Measurements from ENCODE around the gene CBLB.

CBLB gene

DNA sequence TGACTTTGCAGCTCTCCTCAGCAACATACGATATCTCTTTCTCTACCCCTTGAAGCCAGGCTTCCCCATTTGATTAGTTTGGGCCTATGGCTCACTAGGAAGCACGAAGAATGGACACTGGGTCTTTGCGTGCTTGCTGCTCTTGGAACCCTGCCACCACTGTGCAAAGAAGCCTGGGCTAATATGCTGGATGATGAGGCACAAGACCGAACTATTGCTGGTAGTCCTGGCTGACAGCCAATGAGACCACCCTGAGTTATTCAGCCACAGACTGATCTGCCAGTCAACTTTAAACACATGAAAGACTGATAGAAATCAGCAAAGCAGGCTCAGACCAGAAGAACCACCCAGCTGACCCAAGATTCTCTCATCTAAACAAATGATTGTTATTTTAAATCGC, 250.3 kb downstream of the CBLB start:
- Histone ChIP-seq H3K4me2 (ENCODE audit: low read length) (no peak overlapping the region), H4K8ac (ENCODE audit: low read depth, low read length) (no peak overlapping the region), H3K79me1 (ENCODE audit: low read length) (no peaks in the 10 kb centered on the region), H3K56ac (ENCODE audit: low read length) (no peak overlapping the region), H2BK5ac (ENCODE audit: low read length) (no peak overlapping the region), H3K36me3 (ENCODE audit: control insufficient read depth, insufficient read depth, low read length) (no peaks in the 10 kb centered on the region), H3K27ac (ENCODE audit: low read depth, low read length) (no peak overlapping the region), H3K4ac (ENCODE audit: low read depth, low read length) (no peak overlapping the region), H2AK5ac (ENCODE audit: low read length) (no peak overlapping the region), H2BK15ac (replicated peaks; ENCODE audit: low read depth) (no peak overlapping the region), H3K4me1 (ENCODE audit: control insufficient read depth, low read depth, low read length) (no peaks in the 10 kb centered on the region), H3K23ac (ENCODE audit: low read length) (no peak overlapping the region), H3K18ac (ENCODE audit: low read length) (no peak overlapping the region), H3K9ac (ENCODE audit: low read length) (no peak overlapping the region), H2BK120ac (ENCODE audit: low read depth, low read length) (no peak overlapping the region), H4K5ac (ENCODE audit: low read length) (no peak overlapping the region), H3K79me2 (ENCODE audit: control insufficient read depth, insufficient read depth, low read length) (no peaks in the 10 kb centered on the region), H3K4me3 (ENCODE audit: low read length) (no peak overlapping the region), H3K27me3 (ENCODE audit: insufficient read depth, low read length, poor library complexity) (no peaks in the 10 kb centered on the region)
- WGBS (ENCODE audit: extremely low coverage, insufficient coverage, low lambda C conversion rate): no CpG with 5 or more reads among the region's 5 CpGs
- DNase-seq: no peak

DNA sequence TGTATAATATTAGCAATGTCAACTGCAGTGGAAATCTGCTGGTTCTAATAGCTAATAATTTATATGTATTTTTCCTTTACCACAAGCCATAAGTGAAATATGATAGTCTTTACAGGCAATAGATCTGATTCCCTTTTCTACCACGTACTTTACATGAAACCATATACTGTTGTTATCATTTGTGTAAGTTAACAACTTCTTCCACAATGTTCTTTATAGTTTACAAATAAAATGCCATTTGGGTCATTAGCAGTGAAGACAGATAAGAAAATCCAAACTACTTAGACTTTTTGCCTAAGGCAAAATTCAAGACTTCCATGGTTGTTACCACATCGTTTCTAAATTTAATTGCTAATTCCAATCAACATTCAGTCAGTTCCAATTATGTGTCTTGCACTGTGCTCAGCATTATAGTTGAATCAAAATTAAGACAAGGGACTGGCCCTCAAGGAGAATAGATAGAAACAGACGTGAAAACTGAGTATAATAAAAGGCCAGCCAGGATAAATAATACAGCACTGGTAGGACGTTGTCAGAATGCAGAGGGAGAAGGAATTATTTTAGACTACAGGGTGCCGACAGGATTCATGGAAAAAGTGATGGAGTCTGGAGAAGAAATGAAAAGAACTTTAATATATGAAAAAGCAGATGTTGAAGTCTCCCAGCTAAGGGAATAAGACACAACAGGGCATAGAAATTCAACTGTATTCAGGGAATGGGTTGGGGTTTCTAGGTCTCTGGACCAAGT, 252.3 kb downstream of the CBLB start:
- H3K79me1 ChIP-seq (ENCODE audit: low read length): no peaks in the 10 kb centered on the region
- no peak overlapping the region for H3K4me3 ChIP-seq (ENCODE audit: low read length)

DNA sequence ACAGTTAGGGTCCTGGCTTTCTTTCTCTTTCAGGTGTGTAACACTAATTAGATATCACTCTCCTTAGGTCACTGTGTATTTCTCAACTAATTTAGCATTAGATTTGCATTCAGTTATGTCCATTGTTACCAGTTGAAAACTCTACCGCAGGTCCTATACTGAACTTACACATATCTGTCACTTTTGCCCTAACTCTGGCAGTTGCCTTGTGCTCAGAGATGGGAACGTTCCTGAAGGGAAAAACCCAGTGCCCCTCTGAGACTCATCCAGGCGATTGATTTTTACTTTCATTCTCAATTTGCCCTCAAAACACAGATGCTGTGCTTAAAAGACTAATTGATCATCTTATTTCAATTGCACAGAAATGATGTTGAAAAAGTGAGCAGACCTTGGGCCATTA, 253.0 kb downstream of the CBLB start:
- Histone ChIP-seq H2BK120ac (ENCODE audit: low read depth, low read length) (no peak overlapping the region), H2BK15ac (replicated peaks; ENCODE audit: low read depth) (no peak overlapping the region), H3K56ac (ENCODE audit: low read length) (no peak overlapping the region), H3K36me3 (ENCODE audit: control insufficient read depth, insufficient read depth, low read length) (no peaks in the 10 kb centered on the region), H3K79me1 (ENCODE audit: low read length) (no peaks in the 10 kb centered on the region), H3K23ac (ENCODE audit: low read length) (no peak overlapping the region), H3K4me3 (ENCODE audit: low read length) (no peak overlapping the region), H4K8ac (ENCODE audit: low read depth, low read length) (no peak overlapping the region), H3K79me2 (ENCODE audit: control insufficient read depth, insufficient read depth, low read length) (no peaks in the 10 kb centered on the region), H3K4ac (ENCODE audit: low read depth, low read length) (no peak overlapping the region), H3K27me3 (ENCODE audit: insufficient read depth, low read length, poor library complexity) (no peaks in the 10 kb centered on the region), H3K9ac (ENCODE audit: low read length) (no peak overlapping the region), H3K4me2 (ENCODE audit: low read length) (no peak overlapping the region), H3K18ac (ENCODE audit: low read length) (no peak overlapping the region), H3K4me1 (ENCODE audit: control insufficient read depth, low read depth, low read length) (peaks cover 9% of the 10 kb centered on the region), H4K5ac (ENCODE audit: low read length) (no peak overlapping the region), H2AK5ac (ENCODE audit: low read length) (no peak overlapping the region), H2BK5ac (ENCODE audit: low read length) (no peak overlapping the region), H3K27ac (ENCODE audit: low read depth, low read length) (no peak overlapping the region)
- no CpG with 5 or more reads among the region's 3 CpGs for WGBS (ENCODE audit: extremely low coverage, insufficient coverage, low lambda C conversion rate)
- DNase-seq: no peak

More for the DNA sequence above, 252.3 kb downstream of the CBLB start:
- H2AK5ac ChIP-seq (ENCODE audit: low read length): no peak overlapping the region
- no peak overlapping the region for H3K4ac ChIP-seq (ENCODE audit: low read depth, low read length)
- no peak overlapping the region for H3K56ac ChIP-seq (ENCODE audit: low read length)
- no peaks in the 10 kb centered on the region for H3K27me3 ChIP-seq (ENCODE audit: insufficient read depth, low read length, poor library complexity)
- H3K79me2 ChIP-seq (ENCODE audit: control insufficient read depth, insufficient read depth, low read length): no peaks in the 10 kb centered on the region
- H3K23ac ChIP-seq (ENCODE audit: low read length): no peak overlapping the region
- H3K18ac ChIP-seq (ENCODE audit: low read length): no peak overlapping the region
- no peaks in the 10 kb centered on the region for H3K36me3 ChIP-seq (ENCODE audit: control insufficient read depth, insufficient read depth, low read length)
- no peak overlapping the region for H2BK5ac ChIP-seq (ENCODE audit: low read length)
- no peak overlapping the region for H2BK120ac ChIP-seq (ENCODE audit: low read depth, low read length)
- H3K9ac ChIP-seq (ENCODE audit: low read length): no peak overlapping the region
- no peak overlapping the region for H3K27ac ChIP-seq (ENCODE audit: low read depth, low read length)
- WGBS (ENCODE audit: extremely low coverage, insufficient coverage, low lambda C conversion rate): no CpG with 5 or more reads among the region's 5 CpGs
- no peak overlapping the region for H3K4me2 ChIP-seq (ENCODE audit: low read length)
- H3K4me1 ChIP-seq (ENCODE audit: control insufficient read depth, low read depth, low read length): peaks cover 6% of the 10 kb centered on the region
- no peak overlapping the region for H4K5ac ChIP-seq (ENCODE audit: low read length)
- H4K8ac ChIP-seq (ENCODE audit: low read depth, low read length): peak overlapping the region; percentile 76
- DNase-seq: no peak
- H2BK15ac ChIP-seq (replicated peaks; ENCODE audit: low read depth): no peak overlapping the region

DNA sequence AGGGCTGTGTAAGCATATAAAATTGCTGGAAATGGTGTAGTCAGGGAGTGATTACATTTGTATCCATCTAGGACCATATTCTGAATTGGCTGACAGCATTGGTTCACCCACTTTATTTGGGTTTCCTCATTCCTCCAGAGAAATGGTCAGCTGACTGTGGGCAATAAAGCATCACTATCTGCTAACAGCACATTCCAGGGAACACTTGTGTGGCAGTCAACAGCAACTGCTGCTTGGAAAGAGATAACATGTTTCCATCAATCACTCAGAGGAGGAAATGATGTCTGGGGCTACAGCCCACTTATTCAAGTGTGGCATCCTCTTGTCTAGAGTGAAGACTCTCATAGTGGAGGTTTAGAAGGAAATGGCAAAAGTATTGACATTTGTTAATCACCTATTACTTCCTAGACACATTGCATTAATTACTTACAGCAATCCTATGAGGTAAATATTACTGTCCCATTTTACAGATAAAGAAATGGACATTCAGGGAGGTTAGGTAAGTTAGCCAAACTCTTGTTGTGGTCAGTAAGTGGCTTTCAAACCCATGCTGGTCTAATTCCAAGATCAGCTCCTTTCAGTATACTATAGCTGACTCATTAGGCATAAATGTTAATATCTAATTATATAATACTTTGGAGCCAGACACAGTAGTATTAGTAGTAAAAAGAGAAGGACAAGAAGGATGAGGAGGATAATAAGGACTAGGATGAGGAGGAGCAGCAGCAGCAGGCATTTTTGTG, 254.4 kb downstream of the CBLB start:
- no peak overlapping the region for H3K56ac ChIP-seq (ENCODE audit: low read length)
- no peaks in the 10 kb centered on the region for H3K79me2 ChIP-seq (ENCODE audit: control insufficient read depth, insufficient read depth, low read length)
- no peaks in the 10 kb centered on the region for H3K79me1 ChIP-seq (ENCODE audit: low read length)
- no peak overlapping the region for H2BK15ac ChIP-seq (replicated peaks; ENCODE audit: low read depth)
- no peak overlapping the region for H3K4me3 ChIP-seq (ENCODE audit: low read length)
- no peak overlapping the region for H2AK5ac ChIP-seq (ENCODE audit: low read length)
- H2BK120ac ChIP-seq (ENCODE audit: low read depth, low read length): no peak overlapping the region
- peak; percentile 71 for DNase-seq
- H3K27ac ChIP-seq (ENCODE audit: low read depth, low read length): no peak overlapping the region
- no peak overlapping the region for H3K4me2 ChIP-seq (ENCODE audit: low read length)
- H4K8ac ChIP-seq (ENCODE audit: low read depth, low read length): no peak overlapping the region
- no peaks in the 10 kb centered on the region for H3K27me3 ChIP-seq (ENCODE audit: insufficient read depth, low read length, poor library complexity)
- no peak overlapping the region for H3K4ac ChIP-seq (ENCODE audit: low read depth, low read length)
- no peak overlapping the region for H3K23ac ChIP-seq (ENCODE audit: low read length)
- H3K18ac ChIP-seq (ENCODE audit: low read length): no peak overlapping the region
- H2BK5ac ChIP-seq (ENCODE audit: low read length): no peak overlapping the region
- no peak overlapping the region for H4K5ac ChIP-seq (ENCODE audit: low read length)
- H3K36me3 ChIP-seq (ENCODE audit: control insufficient read depth, insufficient read depth, low read length): no peaks in the 10 kb centered on the region
- H3K9ac ChIP-seq (ENCODE audit: low read length): no peak overlapping the region
- peaks cover 9% of the 10 kb centered on the region for H3K4me1 ChIP-seq (ENCODE audit: control insufficient read depth, low read depth, low read length)

DNA sequence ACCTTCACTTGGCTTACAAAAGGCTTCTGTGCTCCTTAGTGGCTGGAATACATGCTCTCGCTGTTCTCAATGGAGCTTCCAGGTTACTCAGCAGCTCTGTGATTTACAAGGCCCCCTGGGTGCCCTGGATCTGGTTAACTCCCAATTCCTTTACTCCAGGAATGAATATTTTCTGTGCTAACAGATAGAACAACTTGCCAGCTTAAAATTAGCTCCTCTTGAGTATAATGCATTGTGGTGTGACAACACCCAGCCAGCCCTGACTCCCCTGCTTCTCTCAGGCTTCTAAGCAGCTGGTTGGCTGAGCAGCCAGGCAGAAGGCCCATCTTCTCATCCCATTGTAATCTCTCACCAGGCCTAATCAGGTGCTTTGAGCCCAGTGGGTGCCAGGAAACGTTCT, 255.7 kb downstream of the CBLB start:
- Histone ChIP-seq H3K4ac (ENCODE audit: low read depth, low read length) (no peak overlapping the region), H3K27ac (ENCODE audit: low read depth, low read length) (peak overlapping the region; percentile 17), H3K79me1 (ENCODE audit: low read length) (no peaks in the 10 kb centered on the region), H2BK15ac (replicated peaks; ENCODE audit: low read depth) (no peak overlapping the region), H3K36me3 (ENCODE audit: control insufficient read depth, insufficient read depth, low read length) (no peaks in the 10 kb centered on the region), H2BK5ac (ENCODE audit: low read length) (no peak overlapping the region), H3K23ac (ENCODE audit: low read length) (no peak overlapping the region), H4K8ac (ENCODE audit: low read depth, low read length) (no peak overlapping the region), H3K79me2 (ENCODE audit: control insufficient read depth, insufficient read depth, low read length) (no peaks in the 10 kb centered on the region), H4K5ac (ENCODE audit: low read length) (no peak overlapping the region), H2BK120ac (ENCODE audit: low read depth, low read length) (no peak overlapping the region), H3K4me2 (ENCODE audit: low read length) (no peak overlapping the region), H3K4me1 (ENCODE audit: control insufficient read depth, low read depth, low read length) (peaks cover 9% of the 10 kb centered on the region), H3K18ac (ENCODE audit: low read length) (peak overlapping the region; percentile 40), H2AK5ac (ENCODE audit: low read length) (no peak overlapping the region), H3K4me3 (ENCODE audit: low read length) (no peak overlapping the region), H3K9ac (ENCODE audit: low read length) (no peak overlapping the region), H3K27me3 (ENCODE audit: insufficient read depth, low read length, poor library complexity) (no peaks in the 10 kb centered on the region), H3K56ac (ENCODE audit: low read length) (peak overlapping the region; percentile 9)
- WGBS (ENCODE audit: extremely low coverage, insufficient coverage, low lambda C conversion rate): no CpG with 5 or more reads among the region's 2 CpGs
- DNase-seq: peak; percentile 91
